Mesenteric fat pad (tissue), 1 donor: ENCODE results near the gene KAT6B. TPM values are rescaled to one million over a fixed set of nuclear protein-coding genes. Genes with fewer than 3 reads are reported as not detected.

ENCODE experiments used
- DNase-seq: peaks from one replicate; pipeline ENCODE4 v3.0.0-alpha.2; 2020; ENCODE audit warnings: low spot score
- total RNA-seq: library from RNA; stranded (reverse); fragmentation: NEBNext Ultra II Directional; extraction: Animal tissue kit (Norgen Biotek cat#: 25700); gene quantifications from one replicate; pipeline ENCODE4 v1.2.1, GENCODE V29; 2021
- donor health status: DM: yes; HTN: yes; CAD: no.

Gene KAT6B
- total RNA-seq, 1 donor from 2014 or later: 28.8 TPM

DNA sequence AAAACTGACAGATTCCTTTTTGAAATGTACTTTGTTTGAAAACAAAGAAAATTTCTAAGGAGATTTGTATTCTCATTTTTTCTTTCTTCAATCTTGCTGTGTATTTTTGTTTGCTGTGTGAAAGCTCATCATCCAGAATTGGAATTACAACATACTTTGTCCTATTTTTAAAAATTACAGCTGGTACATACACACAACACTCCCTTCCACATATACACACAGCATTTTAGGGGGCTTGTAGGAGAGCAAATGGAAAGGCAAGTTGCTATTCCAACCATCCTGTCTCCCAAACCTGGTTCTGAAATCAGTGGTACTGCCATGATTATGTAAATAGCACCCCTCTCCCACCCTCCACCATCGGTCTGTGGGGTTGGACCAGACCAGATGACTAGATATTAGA is 184.0 kb downstream of the KAT6B start:
- no peak for DNase-seq

DNA sequence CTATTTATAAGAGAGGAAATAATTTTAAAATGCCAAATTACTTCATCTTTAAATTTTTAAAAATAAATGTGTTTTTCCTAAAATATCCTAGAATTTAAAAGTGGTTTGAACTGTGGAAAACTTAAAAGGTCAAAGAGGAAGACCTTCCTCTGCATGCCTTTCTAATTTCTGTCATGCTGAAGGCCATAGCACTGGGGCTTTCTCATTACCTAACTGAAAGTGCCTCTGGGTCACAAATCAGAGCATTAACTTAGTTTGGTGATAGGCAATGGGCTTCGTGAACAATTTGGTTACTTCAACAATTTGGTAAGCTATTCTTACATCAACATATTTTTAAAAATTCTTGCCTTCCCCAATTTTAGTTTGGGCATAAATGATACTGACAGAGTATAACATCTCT is 184.8 kb downstream of the KAT6B start:
- no peak for DNase-seq

DNA sequence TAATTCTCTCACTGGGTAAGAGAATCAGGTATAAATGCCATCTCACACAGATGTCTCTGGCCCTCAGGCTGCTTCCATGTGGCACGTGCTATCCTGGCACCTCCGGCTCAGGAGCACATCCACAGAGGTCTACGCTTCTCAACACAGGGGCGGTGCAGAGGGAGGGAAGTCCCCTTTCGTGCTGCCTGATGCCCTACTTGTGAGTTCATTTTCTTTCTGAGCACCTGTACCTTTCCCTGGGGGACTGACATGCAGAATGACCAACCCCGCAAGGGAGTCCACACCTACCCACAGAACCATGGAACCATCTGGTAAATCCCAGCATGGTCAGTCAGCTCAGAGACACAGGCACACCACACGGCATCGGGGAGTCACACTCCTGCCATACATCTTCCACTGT is 186.1 kb downstream of the KAT6B start:
- no peak for DNase-seq

DNA sequence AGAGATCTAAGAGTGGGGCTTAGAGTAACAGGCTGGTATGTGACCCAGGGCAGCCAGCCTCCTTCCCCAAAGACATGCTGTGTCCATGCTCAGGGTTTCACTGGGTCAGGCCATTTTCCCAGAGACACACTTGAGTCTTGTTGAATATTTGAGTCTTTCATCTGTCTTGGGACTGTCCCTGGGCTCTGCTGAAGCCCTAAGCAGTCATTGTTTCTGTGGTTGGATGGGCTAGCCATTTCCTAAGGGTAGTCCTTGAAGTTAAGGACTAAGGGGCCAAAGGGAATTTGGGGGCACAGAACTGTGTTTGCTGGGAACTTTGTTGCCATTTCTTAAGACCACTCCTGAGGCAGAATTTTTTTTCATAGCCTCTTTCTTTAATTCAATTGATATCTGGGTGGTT is 186.6 kb downstream of the KAT6B start:
- no peak for DNase-seq

DNA sequence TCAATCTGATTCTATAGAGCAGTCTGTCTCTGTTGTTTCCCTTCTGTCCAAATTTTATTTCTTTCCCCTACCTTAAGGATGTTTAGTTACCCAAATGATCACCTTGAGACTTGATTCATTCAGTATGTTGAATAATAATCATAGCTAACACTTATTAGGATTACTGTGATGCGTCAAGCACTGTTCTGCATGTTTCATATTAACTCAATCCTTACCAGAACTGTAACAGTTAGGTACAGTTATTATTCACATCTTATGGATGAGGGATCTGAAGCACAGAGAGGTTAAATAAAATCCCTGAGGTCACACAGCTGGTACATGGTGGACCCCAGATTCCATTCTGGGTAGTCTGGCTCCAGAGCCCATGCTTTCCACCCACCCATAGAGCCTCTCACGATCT is 187.1 kb downstream of the KAT6B start:
- no peak for DNase-seq

DNA sequence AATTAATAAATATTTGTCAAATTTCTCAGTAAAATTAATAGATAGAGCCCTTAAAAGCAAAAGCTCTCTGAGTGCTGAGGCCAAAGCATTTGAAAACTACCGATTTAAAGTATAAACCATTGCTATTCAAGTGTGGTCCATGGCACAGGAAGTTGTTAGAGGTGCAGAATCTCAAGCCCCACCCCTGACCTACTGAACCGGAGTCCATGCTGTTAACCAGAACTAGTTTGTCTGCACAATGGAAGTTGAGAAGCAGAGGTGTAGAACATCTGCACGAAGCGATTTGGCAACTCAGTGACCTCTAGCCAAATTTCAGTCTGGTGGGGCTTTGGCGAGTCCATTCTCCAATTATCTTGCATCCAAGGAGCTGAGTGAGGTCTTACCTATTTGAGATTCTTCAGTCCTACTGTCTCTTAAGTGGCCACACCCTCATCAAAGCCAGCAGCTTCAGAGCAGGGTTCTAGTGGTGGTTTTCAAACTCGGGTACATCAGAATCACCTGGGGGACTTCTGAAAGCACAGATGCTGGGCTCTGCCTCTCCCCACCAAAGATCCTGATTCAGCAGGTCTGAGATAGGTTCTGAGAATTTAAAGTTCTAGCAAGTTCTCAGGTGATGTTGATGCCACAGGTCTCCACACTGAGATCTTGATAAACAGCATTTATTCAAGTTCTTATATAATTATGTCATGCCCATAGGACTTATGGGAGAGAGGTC is 188.3 kb downstream of the KAT6B start:
- no peak for DNase-seq

DNA sequence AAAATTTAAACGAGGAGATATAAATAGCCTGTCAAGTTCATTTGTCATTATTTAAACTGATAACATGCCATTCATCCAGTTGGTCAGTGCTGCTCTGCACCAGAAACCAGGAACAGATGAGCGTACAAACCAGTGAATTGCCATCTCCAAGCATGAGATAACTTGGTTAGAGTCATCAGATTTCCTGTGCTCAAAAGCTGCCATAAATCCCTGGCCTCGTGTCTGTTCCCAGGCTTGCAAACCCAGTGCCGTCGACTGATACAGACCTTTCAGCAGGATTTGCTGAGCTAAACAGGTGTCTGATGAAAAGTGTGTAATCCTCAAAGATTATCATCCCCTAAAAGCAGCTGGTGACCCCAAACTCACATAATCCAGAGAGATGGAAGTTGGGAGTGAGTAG is 189.0 kb downstream of the KAT6B start:
- DNase-seq: no peak

DNA sequence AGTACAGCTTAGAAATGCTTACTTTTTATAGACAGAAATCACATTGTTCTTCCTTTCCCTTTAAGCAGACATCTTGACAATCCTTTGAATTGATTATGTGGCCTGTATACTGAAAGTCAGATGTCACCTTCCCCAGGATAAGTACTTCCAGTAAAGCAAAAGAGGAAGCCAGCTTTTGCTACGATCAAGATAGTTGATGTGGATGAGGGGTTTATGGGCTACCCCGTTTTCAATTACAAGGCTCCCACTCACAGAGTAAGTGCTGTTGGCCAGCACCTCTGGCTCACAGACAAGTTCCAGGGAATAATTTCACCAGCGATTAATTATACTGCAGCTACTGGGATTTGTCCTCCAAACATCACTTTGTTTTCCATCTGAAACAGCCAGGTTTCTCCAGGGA is 189.9 kb downstream of the KAT6B start:
- no peak for DNase-seq

DNA sequence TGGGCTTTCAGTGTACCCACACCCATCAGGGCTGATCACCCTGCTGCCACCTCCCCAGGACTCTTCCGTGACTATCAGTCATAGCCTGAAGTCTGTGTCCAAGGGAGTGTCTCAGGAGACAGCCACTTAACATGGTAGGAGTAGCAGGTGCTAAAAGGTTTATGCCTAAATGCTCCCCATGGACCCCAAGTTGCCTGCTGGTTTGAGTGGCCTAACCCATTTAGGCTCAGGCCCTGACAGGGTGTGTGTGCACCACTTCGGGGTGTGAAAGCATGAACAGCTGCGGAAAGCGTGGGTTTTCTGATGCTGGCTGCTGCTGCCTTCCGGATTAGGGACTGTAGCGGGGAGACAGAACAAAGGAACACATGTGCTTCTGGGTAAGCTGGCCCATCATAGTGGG is 191.9 kb downstream of the KAT6B start:
- no peak for DNase-seq

DNA sequence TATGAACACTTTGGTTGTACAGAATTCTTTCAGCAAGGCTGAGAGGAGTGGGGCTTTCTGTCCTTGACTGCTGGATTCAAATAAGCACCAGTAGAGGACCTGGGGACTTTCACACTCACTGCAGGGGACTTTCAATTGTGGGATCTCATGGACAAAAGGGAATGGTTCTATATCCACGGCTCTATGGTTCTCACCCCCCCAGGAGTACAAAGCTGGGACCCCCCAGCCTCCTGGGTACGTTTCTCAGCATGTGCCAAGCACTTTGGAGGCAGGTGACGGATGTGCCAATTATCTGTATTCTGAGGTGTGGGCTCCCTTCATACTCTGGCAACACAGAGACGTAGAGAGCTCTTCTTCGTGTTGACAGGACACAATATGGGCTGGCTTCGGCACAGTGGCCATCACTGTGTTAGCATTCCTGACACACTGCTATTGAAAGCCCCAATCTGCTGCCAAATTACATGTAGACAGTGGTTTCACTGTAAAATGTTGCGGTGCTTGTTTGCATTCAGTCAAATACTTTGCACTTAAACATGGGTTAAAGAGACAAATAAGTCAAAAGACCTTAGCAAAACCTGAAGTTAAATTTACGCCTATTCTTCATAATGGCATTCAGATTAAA is 192.4 kb downstream of the KAT6B start:
- no peak for DNase-seq

DNA sequence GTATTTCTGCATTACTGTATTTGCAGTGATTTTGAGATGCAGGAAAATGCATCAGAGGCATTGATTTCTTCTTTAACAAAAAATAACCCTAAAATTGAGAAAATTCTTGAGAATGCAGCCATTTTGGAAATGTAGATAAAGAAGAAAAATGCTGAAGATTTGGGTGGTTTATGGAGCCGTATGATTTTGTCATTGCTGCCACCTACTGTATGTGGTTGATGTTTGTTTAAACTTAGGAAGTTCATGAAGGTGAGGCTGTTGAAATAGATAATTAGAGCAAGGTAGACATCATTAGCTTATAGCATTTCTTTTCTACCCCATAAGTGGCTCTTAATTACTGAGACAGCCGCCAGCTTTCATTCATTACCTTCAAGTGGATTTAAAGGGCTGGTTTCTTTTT is 193.0 kb downstream of the KAT6B start:
- no peak for DNase-seq

DNA sequence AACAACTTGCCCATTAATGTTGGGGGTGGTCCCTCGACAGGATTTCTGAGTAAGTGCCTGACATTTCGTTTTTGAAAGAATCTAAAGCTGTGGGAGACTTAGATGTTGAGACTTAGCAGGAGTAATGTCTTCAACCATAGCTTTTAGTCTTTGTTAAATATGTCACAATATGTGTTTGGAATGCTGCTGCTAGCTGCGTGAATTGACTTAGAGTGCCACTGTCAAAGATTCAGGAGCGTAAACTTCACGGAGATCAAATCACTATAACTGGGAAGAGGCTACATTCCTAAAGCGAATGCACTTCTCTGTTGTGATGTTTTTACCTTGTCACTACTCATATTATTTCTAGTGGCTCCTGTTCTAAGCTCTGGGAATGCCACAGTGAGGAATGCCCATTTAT is 193.8 kb downstream of the KAT6B start:
- DNase-seq: no peak

DNA sequence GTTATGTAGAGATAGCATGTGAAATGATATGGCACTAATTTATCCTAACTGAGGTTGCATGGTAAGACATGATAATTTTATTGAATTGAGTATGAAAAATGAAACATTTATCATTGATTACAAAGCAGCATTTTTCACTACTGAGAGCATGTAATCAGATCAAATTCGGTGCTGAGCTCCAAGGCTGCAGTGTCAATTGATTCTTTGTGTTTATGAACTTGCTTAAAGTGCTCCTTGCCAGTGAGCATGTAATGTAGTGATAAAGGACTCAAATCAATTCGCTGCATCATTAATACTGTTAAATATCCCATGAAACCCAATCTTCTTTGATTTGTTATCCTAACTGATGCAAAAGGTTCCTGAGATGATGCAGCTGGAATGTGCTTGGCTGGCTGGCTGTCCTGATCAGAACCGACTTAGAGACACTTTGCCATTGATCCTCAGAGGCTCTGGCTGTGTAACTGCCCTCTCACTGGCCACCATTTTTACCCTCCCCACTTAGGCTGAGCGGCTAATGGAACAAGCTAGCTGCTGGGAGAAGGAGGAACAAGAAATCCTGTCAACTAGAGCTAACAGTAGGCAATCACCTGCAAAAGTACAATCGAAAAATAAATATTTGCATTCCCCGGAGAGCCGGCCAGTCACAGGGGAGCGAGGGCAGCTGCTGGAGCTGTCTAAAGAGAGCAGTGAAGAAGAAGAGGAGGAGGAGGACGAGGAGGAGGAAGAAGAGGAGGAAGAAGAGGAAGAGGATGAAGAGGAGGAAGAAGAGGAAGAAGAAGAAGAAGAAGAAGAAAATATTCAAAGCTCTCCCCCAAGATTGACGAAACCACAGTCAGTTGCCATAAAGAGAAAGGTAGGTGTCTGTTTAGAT is 195.2 kb downstream of the KAT6B start:
- DNase-seq: no peak

DNA sequence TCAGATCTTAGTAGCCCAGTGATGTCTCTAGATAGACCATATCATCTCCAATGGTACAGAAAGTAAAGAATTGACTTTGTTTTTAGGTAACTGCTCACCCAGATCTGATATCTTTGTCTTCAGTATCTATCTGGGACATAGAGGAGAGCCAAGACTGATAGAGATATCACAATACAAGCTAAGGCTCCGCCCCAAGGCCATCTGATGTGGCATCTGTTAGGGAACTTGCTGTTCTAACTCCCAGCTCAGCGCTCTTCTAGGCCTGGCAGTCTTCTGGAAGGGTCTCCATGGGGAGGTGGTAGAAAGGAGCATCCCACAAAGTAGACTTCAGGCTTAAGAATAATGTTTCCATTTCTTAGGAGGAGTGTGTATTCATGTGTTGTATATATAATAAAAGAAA is 196.7 kb downstream of the KAT6B start:
- DNase-seq: no peak

DNA sequence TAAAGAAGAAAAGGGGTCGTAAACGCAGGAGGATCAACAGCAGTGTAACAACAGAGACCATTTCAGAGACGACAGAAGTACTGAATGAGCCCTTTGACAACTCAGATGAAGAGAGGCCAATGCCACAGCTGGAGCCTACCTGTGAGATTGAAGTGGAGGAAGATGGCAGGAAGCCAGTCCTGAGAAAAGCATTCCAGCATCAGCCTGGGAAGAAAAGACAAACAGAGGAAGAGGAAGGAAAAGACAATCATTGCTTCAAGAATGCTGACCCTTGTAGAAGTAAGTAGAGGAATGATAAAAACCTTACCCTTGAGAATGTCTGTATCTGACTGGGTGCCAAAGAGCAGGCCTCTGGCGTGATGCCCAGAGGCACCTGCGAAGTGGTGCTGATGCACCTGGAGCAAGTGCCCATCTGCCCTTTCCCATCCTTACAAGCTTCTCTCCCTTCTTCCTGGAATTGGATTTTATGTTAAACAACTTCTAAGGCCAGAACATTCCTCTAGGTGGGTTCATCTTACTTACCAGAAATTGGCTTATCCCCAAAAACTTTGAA is 198.6 kb downstream of the KAT6B start:
- DNase-seq: no peak

DNA sequence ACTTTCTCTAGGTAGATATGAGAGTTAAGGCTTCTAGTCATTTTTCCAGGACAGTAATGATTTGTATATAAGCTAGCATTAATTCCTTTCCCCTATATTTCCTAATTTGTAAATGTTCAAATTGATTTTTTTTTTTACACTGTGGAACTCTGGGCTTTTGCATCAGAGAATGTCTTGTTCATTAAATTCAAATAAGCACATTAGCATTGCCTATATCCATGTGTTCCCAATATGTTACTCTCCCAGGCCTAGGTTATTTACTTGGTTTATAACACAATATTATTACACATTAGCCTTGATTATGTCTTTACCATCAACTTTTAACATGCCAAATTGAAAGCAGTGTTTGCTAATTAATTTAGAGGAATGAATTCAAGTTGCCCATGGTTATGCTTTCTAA is 201.6 kb downstream of the KAT6B start:
- no peak for DNase-seq

DNA sequence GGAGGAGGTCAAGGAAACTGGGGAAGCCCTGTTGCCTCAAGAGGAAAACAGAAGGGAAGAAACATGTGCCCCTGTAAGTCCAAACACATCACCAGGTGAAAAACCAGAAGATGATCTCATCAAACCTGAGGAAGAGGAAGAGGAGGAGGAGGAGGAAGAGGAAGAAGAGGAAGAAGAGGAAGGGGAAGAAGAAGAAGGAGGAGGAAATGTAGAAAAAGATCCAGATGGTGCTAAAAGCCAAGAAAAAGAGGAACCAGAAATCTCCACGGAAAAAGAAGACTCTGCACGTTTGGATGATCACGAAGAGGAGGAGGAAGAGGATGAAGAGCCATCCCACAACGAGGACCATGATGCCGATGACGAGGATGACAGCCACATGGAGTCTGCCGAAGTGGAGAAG is 202.3 kb downstream of the KAT6B start:
- DNase-seq: no peak

DNA sequence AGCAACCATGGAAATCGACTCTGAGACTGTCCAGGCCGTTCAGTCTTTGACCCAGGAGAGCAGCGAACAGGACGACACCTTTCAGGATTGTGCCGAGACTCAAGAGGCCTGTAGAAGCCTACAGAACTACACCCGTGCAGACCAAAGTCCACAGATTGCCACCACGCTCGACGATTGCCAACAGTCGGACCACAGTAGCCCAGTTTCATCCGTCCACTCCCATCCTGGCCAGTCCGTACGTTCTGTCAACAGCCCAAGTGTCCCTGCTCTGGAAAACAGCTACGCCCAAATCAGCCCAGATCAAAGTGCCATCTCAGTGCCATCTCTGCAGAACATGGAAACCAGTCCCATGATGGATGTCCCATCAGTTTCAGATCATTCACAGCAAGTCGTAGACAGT is 203.0 kb downstream of the KAT6B start:
- DNase-seq: peak; percentile 65

DNA sequence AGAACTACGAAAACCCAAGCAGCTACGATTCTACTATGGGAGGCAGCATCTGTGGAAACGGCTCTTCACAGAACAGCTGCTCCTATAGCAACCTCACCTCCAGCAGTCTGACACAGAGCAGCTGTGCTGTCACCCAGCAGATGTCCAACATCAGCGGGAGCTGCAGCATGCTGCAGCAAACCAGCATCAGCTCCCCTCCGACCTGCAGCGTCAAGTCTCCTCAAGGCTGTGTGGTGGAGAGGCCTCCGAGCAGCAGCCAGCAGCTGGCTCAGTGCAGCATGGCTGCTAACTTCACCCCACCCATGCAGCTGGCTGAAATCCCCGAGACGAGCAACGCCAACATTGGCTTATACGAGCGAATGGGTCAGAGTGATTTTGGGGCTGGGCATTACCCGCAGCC is 203.5 kb downstream of the KAT6B start:
- DNase-seq: peak; percentile 65

DNA sequence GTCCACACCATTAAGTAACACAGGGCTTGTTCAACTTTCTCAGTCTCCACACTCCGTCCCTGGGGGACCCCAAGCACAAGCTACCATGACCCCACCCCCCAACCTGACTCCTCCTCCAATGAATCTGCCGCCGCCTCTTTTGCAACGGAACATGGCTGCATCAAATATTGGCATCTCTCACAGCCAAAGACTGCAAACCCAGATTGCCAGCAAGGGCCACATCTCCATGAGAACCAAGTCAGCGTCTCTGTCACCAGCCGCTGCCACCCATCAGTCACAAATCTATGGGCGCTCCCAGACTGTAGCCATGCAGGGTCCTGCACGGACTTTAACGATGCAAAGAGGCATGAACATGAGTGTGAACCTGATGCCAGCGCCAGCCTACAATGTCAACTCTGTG is 204.0 kb downstream of the KAT6B start:
- peak; percentile 49 for DNase-seq

DNA sequence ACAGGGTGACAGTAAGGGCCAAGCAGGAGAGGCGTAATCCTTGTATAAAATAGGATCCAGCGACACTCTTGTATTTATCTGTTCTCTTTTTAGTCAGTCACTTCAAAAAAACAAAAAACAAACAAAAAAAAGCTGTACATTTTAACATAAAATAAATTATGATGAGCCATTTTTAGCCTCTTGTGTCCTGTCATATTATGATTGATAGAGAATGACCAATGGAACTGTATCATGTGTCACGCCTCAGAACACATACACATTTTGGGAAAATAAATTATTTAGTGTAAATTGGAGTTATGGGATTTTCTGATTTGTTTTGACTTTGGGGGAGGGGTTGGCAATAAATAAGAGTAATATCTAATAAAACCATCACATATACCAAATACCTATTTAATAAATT is 205.7 kb downstream of the KAT6B start:
- no peak for DNase-seq

DNA sequence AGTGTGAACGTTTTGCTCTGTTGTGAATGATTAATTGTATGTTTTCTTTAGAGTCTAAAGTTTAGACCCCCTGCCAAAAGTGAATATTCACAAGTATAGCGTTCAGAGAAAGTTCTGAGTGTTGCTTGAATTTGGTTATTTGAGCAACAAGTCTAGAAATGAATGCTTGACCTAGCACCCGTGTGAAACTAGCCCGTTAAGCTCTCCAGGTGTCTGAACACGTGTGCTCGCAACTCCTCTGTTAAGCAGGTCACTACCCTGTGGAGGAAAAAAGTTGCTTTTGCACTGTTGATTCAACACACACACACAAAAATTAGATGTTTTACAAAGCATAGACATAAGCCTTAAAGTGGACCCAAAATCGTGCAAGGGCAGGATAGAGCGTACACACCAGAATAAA is 206.4 kb downstream of the KAT6B start:
- DNase-seq: no peak
